ENCODE results near the gene RNPEPL1. TPM values are rescaled to one million over a fixed set of nuclear protein-coding genes. Genes with fewer than 3 reads are reported as not detected.
A peak's percentile ranks its signal among the peaks of the same experiment; 100 is the strongest.

RNPEPL1 gene
- total RNA-seq, 1 donor from 2014 or later, result 61.8 TPM

DNA sequence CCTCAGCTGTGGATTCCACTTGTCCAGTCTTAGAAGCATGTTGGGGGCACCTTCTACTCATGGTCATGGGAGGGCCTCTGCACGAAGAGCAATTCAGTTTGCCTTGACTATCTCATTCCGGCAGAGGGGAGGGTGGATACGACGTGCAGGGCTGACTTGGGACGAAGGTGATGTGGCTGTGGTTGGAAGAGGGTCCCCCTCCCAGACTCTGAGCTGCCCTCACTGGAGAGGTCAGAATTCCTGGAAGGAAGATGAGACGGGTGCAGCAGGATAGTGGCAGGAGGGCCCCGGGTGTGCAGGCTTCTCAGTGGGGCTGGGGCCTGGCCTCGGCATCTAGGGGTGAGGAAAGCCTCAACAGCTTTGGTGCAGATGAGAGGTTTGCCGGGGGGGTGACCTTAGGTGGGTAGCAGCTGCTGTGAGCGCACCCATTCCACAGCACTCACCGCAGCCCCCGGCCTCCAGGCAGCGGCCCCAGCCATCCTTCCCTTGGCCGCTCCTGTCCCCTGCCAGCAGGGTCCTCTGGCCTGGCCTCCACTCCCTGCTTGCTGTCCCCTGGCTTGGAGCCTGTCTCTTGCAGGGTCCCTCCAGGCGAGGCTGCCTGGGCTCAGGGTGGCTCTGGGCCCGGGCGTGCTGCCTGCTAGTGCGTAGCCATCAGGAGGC lies 3.2 kb downstream of the RNPEPL1 start:
- no peaks in the 10 kb centered on the region for H3K27me3 Mint-ChIP-seq (ENCODE audit: insufficient read depth)
- peak overlapping the region; percentile 16 for H3K4me3 Mint-ChIP-seq
- intact Hi-C loops (cut with micrococcal nuclease), result no loop called here
- peaks cover 5% of the 10 kb centered on the region for H3K36me3 Mint-ChIP-seq (ENCODE audit: low read depth)
- no peak overlapping the region for H3K27ac Mint-ChIP-seq
- peaks cover 35% of the 10 kb centered on the region for H3K4me1 Mint-ChIP-seq (ENCODE audit: low read depth)
- no peaks in the 10 kb centered on the region for H3K9me3 Mint-ChIP-seq
- DNase-seq (ENCODE audit: low spot score), result no peak

DNA sequence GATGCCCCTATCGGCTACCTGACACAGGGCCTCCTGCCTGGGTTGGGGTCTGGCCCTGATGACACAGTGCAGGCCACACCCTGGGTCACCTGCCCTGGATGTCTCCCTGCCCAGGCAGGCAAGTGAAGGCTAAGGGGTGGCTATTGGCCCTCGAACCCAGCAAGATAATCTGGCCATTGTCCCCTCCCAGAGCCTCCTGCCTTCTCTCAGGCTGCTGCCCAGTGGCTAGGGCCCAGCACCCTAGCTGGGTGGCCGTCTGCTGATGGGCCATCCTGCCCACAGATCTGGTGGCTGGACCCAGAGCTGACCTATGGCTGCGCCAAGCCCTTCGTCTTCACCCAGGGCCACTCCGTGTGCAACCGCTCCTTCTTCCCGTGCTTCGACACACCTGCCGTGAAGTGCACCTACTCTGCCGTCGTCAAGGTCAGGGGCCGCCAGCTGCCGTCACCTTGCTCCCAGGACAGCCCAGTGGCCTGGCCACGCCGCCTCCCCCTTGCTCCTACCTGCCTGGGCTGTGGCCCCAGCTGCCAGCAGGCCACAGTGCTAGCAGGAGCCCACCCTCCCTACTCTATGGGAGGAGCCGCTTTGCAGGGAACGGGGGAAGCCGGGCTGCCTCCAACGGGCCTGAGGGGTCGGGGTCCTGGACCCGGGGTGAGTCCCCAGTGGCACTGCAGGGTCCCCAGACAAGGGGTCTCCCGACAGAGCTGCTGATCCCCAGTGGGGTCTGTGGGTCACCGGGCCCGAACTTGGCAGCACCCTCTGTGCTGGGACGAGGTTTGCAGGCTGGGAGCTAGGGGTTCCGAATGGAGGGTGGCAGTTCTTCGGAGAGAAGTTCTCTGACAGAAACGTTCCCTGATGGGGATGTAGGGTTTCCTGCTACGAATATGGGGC lies 4.1 kb downstream of the RNPEPL1 start:
- Mint-ChIP-seq H3K4me3 (no peak overlapping the region), H3K4me1 (ENCODE audit: low read depth) (peaks cover 29% of the 10 kb centered on the region), H3K27ac (no peak overlapping the region), H3K36me3 (ENCODE audit: low read depth) (peaks cover 7% of the 10 kb centered on the region), H3K9me3 (no peaks in the 10 kb centered on the region), H3K27me3 (ENCODE audit: insufficient read depth) (no peaks in the 10 kb centered on the region)
- no peak for DNase-seq (ENCODE audit: low spot score)
- intact Hi-C loops (cut with micrococcal nuclease), result no loop called here

DNA sequence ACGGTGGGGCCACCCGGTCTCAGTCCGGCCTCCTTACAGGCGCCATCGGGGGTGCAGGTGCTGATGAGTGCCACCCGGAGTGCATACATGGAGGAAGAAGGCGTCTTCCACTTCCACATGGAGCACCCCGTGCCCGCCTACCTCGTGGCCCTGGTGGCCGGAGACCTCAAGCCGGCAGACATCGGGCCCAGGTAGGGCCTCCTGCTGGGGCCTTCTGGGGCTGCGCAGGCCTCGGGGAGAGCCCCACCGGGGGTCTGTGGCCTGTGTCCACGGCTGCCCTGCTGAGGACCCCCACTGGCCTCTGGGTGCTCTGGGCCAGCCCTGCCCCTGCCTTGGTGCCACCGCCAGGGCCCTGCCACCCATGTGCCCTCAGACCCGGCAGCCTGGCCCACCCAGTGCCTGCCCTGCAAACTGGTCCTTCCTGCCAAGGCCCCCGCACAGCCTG lies 4.8 kb downstream of the RNPEPL1 start:
- Mint-ChIP-seq H3K36me3 (ENCODE audit: low read depth) (peaks cover 6% of the 10 kb centered on the region), H3K27ac (no peak overlapping the region), H3K4me1 (ENCODE audit: low read depth) (peaks cover 23% of the 10 kb centered on the region), H3K27me3 (ENCODE audit: insufficient read depth) (no peaks in the 10 kb centered on the region), H3K9me3 (no peaks in the 10 kb centered on the region), H3K4me3 (no peak overlapping the region)
- intact Hi-C loops (cut with micrococcal nuclease), result no loop called here
- no peak for DNase-seq (ENCODE audit: low spot score)

GRCh38 chr2:240573516-240574385 lies 5.5 kb downstream of the RNPEPL1 start:
- H3K4me3 Mint-ChIP-seq, result no peak overlapping the region
- no peaks in the 10 kb centered on the region for H3K9me3 Mint-ChIP-seq
- H3K27me3 Mint-ChIP-seq (ENCODE audit: insufficient read depth), result no peaks in the 10 kb centered on the region
- H3K27ac Mint-ChIP-seq, result no peak overlapping the region
- peaks cover 6% of the 10 kb centered on the region for H3K36me3 Mint-ChIP-seq (ENCODE audit: low read depth)
- DNase-seq (ENCODE audit: low spot score), result no peak
- peaks cover 25% of the 10 kb centered on the region for H3K4me1 Mint-ChIP-seq (ENCODE audit: low read depth)
- intact Hi-C loops (cut with micrococcal nuclease), result no loop called here

GRCh38 chr2:240574386-240575100 lies 6.3 kb downstream of the RNPEPL1 start:
- intact Hi-C loops (cut with micrococcal nuclease), result no loop called here
- H3K4me3 Mint-ChIP-seq, result no peak overlapping the region
- peaks cover 29% of the 10 kb centered on the region for H3K4me1 Mint-ChIP-seq (ENCODE audit: low read depth)
- no peak overlapping the region for H3K27ac Mint-ChIP-seq
- peaks cover 7% of the 10 kb centered on the region for H3K36me3 Mint-ChIP-seq (ENCODE audit: low read depth)
- H3K9me3 Mint-ChIP-seq, result no peaks in the 10 kb centered on the region
- H3K27me3 Mint-ChIP-seq (ENCODE audit: insufficient read depth), result no peaks in the 10 kb centered on the region
- no peak for DNase-seq (ENCODE audit: low spot score)

GRCh38 chr2:240575101-240575965 lies 7.0 kb downstream of the RNPEPL1 start:
- Mint-ChIP-seq H3K4me1 (ENCODE audit: low read depth) (peaks cover 30% of the 10 kb centered on the region), H3K4me3 (no peak overlapping the region), H3K27ac (no peak overlapping the region), H3K27me3 (ENCODE audit: insufficient read depth) (no peaks in the 10 kb centered on the region), H3K9me3 (no peaks in the 10 kb centered on the region), H3K36me3 (ENCODE audit: low read depth) (peaks cover 14% of the 10 kb centered on the region)
- no peak for DNase-seq (ENCODE audit: low spot score)
- intact Hi-C loops (cut with micrococcal nuclease), result no loop called here

- H3K4me1 Mint-ChIP-seq (ENCODE audit: low read depth), result peaks cover 25% of the 10 kb centered on the region
- no peaks in the 10 kb centered on the region for H3K27me3 Mint-ChIP-seq (ENCODE audit: insufficient read depth)
- intact Hi-C loops (cut with micrococcal nuclease), result no loop called here
- no peak for DNase-seq (ENCODE audit: low spot score)
- H3K9me3 Mint-ChIP-seq, result no peaks in the 10 kb centered on the region
- H3K4me3 Mint-ChIP-seq, result no peak overlapping the region
- H3K36me3 Mint-ChIP-seq (ENCODE audit: low read depth), result peaks cover 18% of the 10 kb centered on the region
- H3K27ac Mint-ChIP-seq, result no peak overlapping the region
These were observed 7.8 kb downstream of the RNPEPL1 start for GRCh38 chr2:240576036-240576435.

- Mint-ChIP-seq H3K27me3 (ENCODE audit: insufficient read depth) (no peaks in the 10 kb centered on the region), H3K9me3 (no peaks in the 10 kb centered on the region), H3K4me3 (no peak overlapping the region), H3K4me1 (ENCODE audit: low read depth) (peaks cover 20% of the 10 kb centered on the region), H3K36me3 (ENCODE audit: low read depth) (peaks cover 14% of the 10 kb centered on the region), H3K27ac (no peak overlapping the region)
- DNase-seq (ENCODE audit: low spot score), result no peak
- intact Hi-C loops (cut with micrococcal nuclease), result no loop called here
These were observed 8.3 kb downstream of the RNPEPL1 start for GRCh38 chr2:240576436-240577205.

- peaks cover 24% of the 10 kb centered on the region for H3K4me1 Mint-ChIP-seq (ENCODE audit: low read depth)
- no peaks in the 10 kb centered on the region for H3K27me3 Mint-ChIP-seq (ENCODE audit: insufficient read depth)
- peaks cover 16% of the 10 kb centered on the region for H3K36me3 Mint-ChIP-seq (ENCODE audit: low read depth)
- no peak for DNase-seq (ENCODE audit: low spot score)
- intact Hi-C loops (cut with micrococcal nuclease), result no loop called here
- H3K4me3 Mint-ChIP-seq, result no peak overlapping the region
- no peaks in the 10 kb centered on the region for H3K9me3 Mint-ChIP-seq
- H3K27ac Mint-ChIP-seq, result no peak overlapping the region
These were observed 9.2 kb downstream of the RNPEPL1 start for GRCh38 chr2:240577281-240578109.

- DNase-seq (ENCODE audit: low spot score), result no peak
- H3K27ac Mint-ChIP-seq, result no peak overlapping the region
- H3K4me3 Mint-ChIP-seq, result no peak overlapping the region
- no peaks in the 10 kb centered on the region for H3K9me3 Mint-ChIP-seq
- intact Hi-C loops (cut with micrococcal nuclease), result no loop called here
- peaks cover 16% of the 10 kb centered on the region for H3K36me3 Mint-ChIP-seq (ENCODE audit: low read depth)
- H3K27me3 Mint-ChIP-seq (ENCODE audit: insufficient read depth), result no peaks in the 10 kb centered on the region
- peaks cover 29% of the 10 kb centered on the region for H3K4me1 Mint-ChIP-seq (ENCODE audit: low read depth)
These were observed 9.8 kb downstream of the RNPEPL1 start for GRCh38 chr2:240578110-240578450.

DNA sequence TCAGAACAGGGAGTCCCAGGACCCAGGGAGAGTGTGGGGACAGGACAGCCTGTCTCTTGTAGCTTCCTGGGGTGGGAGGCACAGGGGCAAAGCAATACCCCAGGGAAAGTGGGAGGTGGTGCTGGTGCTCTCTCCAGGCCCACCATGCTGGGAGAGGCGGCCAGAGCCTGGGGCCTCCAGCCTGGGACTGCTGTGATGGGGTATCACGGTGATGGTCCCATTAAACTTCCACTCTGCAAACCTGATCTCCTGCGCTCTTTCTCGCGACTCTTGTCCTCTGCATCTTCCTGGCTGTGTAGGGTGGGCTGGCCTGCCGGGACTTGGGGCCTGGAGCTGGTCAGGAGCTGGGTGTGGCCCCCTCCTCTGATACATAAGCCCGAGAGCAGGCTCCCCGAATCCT lies 10.2 kb downstream of the RNPEPL1 start:
- Mint-ChIP-seq H3K9me3 (no peaks in the 10 kb centered on the region), H3K27ac (no peak overlapping the region), H3K27me3 (ENCODE audit: insufficient read depth) (no peaks in the 10 kb centered on the region), H3K4me1 (ENCODE audit: low read depth) (peaks cover 29% of the 10 kb centered on the region), H3K4me3 (no peak overlapping the region), H3K36me3 (ENCODE audit: low read depth) (peaks cover 16% of the 10 kb centered on the region)
- intact Hi-C loops (cut with micrococcal nuclease), result no loop called here
- DNase-seq (ENCODE audit: low spot score), result no peak

Data from activated T-helper 1 cell treated with anti-CD3 and anti-CD28 coated beads, Interleukin-12 subunit alpha, Interleukin-12 subunit beta, Interleukin-2, Interleukin-4 antibody, amounts not matched to agents 30 ng/mL and 10 ng/mL and 1 ng/mL, durations not matched to agents 14 hours and 24 hours and 36 hours (primary cell).